D721Med (cell line): ENCODE data around the gene TSSK2.

ENCODE experiments used
- DNase-seq: peaks from one replicate; pipeline ENCODE4 v3.0.0; 2011; ENCODE audit warnings: low spot score; ENCODE audit not compliant: insufficient read length
- FAIRE-seq: peaks from 2 replicates; lab custom pipeline; 2011; peaks lifted over from hg19 to GRCh38; lab: Jason Lieb, UNC
- CTCF ChIP-seq: IDR thresholded peaks from 2 replicates; pipeline ENCODE4 v1.5.1; 2012; ENCODE audit warnings: mild to moderate bottlenecking, control low read depth; ENCODE audit not compliant: insufficient read depth; ENCODE audit errors: missing control alignments

Gene TSSK2

GRCh38 chr22:19168088-19168890, 37.2 kb downstream of the TSSK2 start:
- no peak for DNase-seq
- no peak for FAIRE-seq
- TF ChIP-seq CTCF = no peak

- DNase-seq = peak; percentile 79
- FAIRE-seq = no peak
- no peak for TF ChIP-seq CTCF
These were observed 38.2 kb downstream of the TSSK2 start for GRCh38 chr22:19169002-19169946.

- TF ChIP-seq CTCF = no peak
- DNase-seq (no peak), FAIRE-seq (no peak)
These were observed 38.8 kb downstream of the TSSK2 start for GRCh38 chr22:19169947-19170318.

GRCh38 chr22:19172213-19173046, 41.3 kb downstream of the TSSK2 start:
- no peak for TF ChIP-seq CTCF
- DNase-seq = no peak
- FAIRE-seq = no peak

- no peak for TF ChIP-seq CTCF
- DNase-seq (no peak), FAIRE-seq (no peak)
These were observed 42.2 kb downstream of the TSSK2 start for GRCh38 chr22:19173047-19174035.
